Measurements from ENCODE around the gene TTLL10.
A peak's percentile ranks its signal among the peaks of the same experiment; 100 is the strongest.
"Not testable (repeated sequence)": the region's sequence is repeated elsewhere in the genome, so short reads cannot be mapped to it uniquely, and the experiment has no call there.

The TTLL10 gene

GRCh38 chr1:1189111-1189510 lies 15.4 kb downstream of the TTLL10 start:
- no peak for DNase-seq (ENCODE audit: low spot score)

- no peak for DNase-seq (ENCODE audit: low spot score)
These were observed 18.1 kb downstream of the TTLL10 start for GRCh38 chr1:1191734-1192133.

- DNase-seq (ENCODE audit: low spot score), result no peak
These were observed 21.0 kb downstream of the TTLL10 start for GRCh38 chr1:1194723-1195122.

GRCh38 chr1:1195726-1196125 lies 22.0 kb downstream of the TTLL10 start:
- not testable (repeated sequence) for DNase-seq (ENCODE audit: low spot score)

- peak; percentile 28 for DNase-seq (ENCODE audit: low spot score)
These were observed 22.9 kb downstream of the TTLL10 start for GRCh38 chr1:1196431-1197187.

- DNase-seq (ENCODE audit: low spot score), result peak; percentile 19
These were observed 23.5 kb downstream of the TTLL10 start for GRCh38 chr1:1197188-1197500.

GRCh38 chr1:1197551-1198422 lies 24.1 kb downstream of the TTLL10 start:
- DNase-seq (ENCODE audit: low spot score), result peak; percentile 30

- DNase-seq (ENCODE audit: low spot score), result peak; percentile 37
These were observed 24.9 kb downstream of the TTLL10 start for GRCh38 chr1:1198423-1199140.

- DNase-seq (ENCODE audit: low spot score), result peak; percentile 34
These were observed 25.7 kb downstream of the TTLL10 start for GRCh38 chr1:1199141-1199960.

GRCh38 chr1:1199961-1200875 lies 26.5 kb downstream of the TTLL10 start:
- DNase-seq (ENCODE audit: low spot score), result peak; percentile 39

- peak; percentile 76 for DNase-seq (ENCODE audit: low spot score)
These were observed 27.5 kb downstream of the TTLL10 start for GRCh38 chr1:1200876-1201810.

- peak; percentile 45 for DNase-seq (ENCODE audit: low spot score)
These were observed 29.3 kb downstream of the TTLL10 start for GRCh38 chr1:1202831-1203560.

GRCh38 chr1:1203561-1204424 lies 30.1 kb downstream of the TTLL10 start:
- DNase-seq (ENCODE audit: low spot score), result peak; percentile 52

GRCh38 chr1:1204425-1204920 lies 30.8 kb downstream of the TTLL10 start:
- peak; percentile 26 for DNase-seq (ENCODE audit: low spot score)

GRCh38 chr1:1204998-1205768 lies 31.5 kb downstream of the TTLL10 start:
- DNase-seq (ENCODE audit: low spot score), result peak; percentile 44

- peak; percentile 40 for DNase-seq (ENCODE audit: low spot score)
These were observed 32.2 kb downstream of the TTLL10 start for GRCh38 chr1:1205769-1206375.

Data from D341Med (cell line).